ENCODE results near the gene AXL.
"Not testable (repeated sequence)": the region's sequence is repeated elsewhere in the genome, so short reads cannot be mapped to it uniquely, and the experiment has no call there.

The AXL gene
- 1.1 reads per million for total RNA-seq

- DNase-seq, result no peak
Observed at GRCh38 chr19:41218615-41219507, at the start of gene AXL. AXL (plus strand) TSS chr19:41219223; CDS start chr19:41219393, 170 bp downstream.

GRCh38 chr19:41172297-41173164 is 46.5 kb upstream of the AXL start:
- DNase-seq, result no peak

DNA sequence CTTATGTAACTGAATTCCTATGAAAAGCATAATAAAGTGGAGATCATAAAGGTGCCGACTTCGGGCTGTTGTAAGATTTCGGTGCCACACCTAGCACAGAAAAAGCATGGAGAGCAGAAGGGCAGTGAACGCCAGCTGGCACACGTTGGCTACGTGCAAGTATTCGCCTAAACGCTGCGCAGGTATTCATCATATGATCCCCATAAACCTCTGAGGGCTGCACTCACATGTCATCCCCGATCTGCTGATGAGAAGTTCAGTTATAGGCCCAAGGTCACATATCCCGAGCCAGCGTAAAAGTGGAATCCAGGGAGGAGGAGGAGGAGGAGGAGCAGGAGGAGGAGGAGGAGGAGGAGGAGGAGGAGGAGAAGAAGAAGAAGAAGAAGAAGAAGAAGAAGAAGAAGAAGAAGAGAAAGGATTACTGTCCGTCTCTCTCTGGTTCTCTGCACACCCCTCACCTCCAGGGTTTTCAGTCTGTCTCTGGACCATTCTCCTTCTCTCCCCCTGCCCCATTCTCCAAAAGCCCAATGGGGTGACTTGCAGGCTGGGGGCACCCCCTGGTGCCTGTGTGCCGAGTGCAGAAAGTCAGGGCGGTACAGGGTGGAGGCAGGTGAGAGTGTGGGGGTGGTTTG is 44.6 kb upstream of the AXL start:
- no peak for DNase-seq

- DNase-seq, result no peak
Observed at GRCh38 chr19:41175801-41176777, 42.9 kb upstream of the AXL start.

DNA sequence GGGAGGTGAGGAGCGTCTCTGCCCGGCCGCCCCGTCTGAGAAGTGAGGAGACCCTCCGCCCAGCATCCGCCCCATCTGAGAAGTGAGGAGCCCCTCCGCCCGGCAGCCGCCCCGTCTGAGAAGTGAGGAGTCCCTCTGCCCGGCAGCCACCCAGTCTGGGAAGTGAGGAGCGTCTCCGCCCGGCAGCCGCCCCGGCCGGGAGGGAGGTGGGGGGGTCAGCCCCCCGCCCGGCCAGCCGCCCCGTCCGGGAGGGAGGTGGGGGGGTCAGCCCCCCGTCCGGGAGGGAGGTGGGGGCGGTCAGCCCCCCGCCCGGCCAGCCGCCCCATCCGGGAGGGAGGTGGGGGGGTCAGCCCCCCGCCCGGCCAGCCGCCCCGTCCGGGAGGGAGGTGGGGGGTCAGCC is 38.9 kb upstream of the AXL start:
- not testable (repeated sequence) for DNase-seq

DNA sequence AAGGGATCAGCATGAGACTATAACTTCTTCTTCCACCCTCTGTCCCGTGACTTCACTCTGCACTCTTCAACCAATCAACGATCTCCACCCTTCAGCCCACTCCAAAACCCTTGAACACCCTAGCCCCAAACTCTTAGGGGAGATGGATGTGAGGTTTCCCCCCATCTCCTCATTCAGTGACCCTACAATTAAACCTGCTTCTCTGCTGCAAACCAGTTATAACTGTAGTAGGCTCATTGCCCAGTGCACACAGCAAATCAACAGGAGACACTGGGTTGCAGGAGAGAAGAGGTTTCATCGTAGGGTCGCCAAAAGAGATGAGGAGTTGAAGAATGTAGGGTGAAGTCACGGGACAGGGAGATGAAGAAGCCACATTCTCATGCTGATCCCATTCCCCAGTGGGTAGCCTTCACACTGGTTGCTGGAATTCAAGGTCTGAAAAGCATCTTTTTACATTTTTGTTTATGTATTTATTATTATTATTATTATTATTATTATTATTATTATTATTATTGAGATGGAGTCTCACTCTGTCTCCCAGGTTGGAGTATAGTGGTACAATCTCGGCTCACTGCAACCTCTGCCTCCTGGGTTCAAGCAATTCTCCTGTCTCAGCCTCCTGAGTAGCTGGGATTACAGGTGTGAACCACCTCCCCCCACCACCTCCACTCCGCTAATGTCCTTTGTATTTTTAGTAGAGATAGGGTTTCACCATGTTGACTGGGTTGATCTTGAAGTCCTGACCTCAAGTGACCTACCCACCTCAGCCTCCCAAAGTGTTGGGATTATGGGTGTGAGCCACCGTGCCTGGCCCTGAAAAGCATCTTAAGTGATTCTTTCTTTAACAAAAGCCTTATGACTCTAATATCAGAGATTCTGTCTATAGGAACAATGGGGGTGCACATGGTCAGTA is 31.8 kb upstream of the AXL start:
- DNase-seq, result no peak

- DNase-seq, result no peak
Observed at GRCh38 chr19:41187884-41188279, 31.1 kb upstream of the AXL start.

GRCh38 chr19:41189425-41190065 is 29.5 kb upstream of the AXL start:
- no peak for DNase-seq

DNA sequence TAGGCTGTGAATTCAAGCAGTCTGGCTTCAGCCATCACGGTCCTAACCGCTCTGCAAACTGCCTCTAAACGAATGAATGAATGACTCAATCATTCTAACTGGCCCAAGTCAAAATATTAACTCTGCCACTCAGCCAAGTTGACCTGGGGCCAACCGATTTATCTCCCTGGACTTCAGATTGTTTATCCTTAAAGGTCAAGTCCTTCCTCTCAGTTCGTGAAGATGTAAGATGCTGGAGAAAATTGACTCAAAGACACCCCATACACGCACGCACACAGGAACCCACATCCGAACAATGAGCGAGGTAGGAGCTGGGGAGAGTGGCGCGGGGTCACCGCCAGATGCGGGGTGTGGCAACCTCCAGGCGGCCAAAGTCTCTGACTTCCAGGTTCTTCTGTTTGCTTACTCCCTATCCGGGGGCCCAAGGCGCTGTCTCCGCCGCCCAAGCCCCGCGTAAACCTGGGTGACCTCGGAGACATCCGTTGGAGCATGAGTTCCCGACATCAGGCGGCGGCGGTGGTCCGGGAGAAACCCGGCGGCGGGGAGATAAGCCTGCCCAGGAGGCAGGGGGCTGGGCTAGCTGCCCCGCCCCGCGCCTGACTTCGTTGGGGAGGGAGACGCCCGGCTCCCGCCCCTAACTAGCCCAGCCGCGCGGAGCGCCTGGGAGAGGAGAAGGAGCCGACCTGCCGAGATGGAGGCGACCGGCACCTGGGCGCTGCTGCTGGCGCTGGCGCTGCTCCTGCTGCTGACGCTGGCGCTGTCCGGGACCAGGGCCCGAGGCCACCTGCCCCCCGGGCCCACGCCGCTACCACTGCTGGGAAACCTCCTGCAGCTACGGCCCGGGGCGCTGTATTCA is 26.2 kb upstream of the AXL start, which contains the start of gene CYP2S1:
CYP2S1 (plus strand) TSS at position 646 of the 856 bp plus-strand sequence; CDS start at position 692, 46 bp downstream.
- no peak for DNase-seq

DNA sequence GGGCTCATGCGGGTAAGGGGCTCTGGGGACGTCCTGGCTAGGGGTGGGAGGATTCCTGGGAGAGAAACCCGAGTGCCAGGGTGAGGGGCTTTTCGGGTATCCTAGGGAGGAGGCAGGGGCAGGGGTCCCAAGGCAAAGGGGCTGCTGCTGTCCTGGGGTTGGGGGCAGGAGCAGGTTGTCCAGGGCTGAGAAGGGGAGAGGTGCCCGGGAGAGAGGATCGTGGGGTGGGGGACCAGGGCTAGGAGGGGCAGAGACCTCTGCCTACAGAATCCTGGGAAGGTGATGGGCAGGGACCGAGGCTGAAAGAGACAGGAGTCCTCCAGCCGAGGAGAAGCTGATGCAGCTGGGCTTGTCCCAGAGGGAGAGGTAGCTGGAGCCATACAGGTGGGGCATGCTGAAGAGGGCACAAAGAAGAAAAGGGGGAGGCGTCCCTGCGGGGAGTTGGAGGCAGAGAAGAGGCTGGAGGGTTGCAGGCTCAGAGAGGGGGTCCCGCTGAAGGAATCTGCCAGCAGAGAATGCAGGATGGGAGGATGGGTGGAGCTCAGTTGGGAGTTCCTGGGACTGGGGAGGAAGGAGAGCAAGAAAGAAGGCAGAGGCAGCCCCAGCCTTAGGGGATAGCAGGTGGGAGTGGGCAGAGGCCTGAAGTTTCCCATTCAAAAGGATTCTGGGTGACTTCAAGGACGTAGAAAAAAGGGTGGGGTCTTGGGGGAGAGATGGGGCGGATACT is 25.4 kb upstream of the AXL start:
- DNase-seq, result no peak

- no peak for DNase-seq
Observed at GRCh38 chr19:41194157-41194552, 24.9 kb upstream of the AXL start.

GRCh38 chr19:41195675-41196497 is 23.1 kb upstream of the AXL start:
- DNase-seq, result no peak

GRCh38 chr19:41198559-41198958 is 20.5 kb upstream of the AXL start:
- no peak for DNase-seq

GRCh38 chr19:41203371-41203770 is 15.7 kb upstream of the AXL start:
- no peak for DNase-seq

DNA sequence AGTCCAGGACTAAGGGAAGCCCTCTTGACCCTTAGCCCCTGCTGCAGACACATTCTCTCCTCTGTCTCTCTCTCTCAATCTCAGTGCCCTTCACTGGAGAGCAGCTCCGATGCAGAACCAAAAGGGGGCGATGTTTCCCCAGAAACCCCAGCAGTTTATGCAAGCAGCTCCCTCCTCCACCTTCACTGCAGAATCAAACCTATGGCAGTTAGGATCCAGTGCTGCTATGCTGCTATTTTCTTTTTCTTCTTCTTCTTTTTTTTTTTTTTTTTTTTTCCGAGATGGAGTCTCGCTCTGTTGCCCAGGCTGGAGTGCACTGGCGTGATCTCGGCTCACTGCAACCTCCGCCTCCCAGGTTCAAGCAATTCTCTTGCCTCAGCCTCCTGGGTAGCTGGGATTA is 14.7 kb upstream of the AXL start:
- DNase-seq, result peak; percentile 83

- DNase-seq, result no peak
Observed at GRCh38 chr19:41205995-41206394, 13.0 kb upstream of the AXL start.

GRCh38 chr19:41206456-41206855 is 12.6 kb upstream of the AXL start:
- no peak for DNase-seq

Data from effector CD4-positive, alpha-beta T cell (primary cell).